Stomach (tissue), 4 donors: ENCODE measurements around the gene VPREB1.

ENCODE experiments used
- CTCF ChIP-seq, 7 experiments: fragments of 450-650 bp in 4 of 7; fragments of 200-600 bp in 3 of 7; sonication (generic) in 3 of 7; IDR thresholded peaks; one replicate each; pipeline ENCODE4 v1.5.1; 2016 to 2019; ENCODE audit warnings: antibody characterized with exemption in 7 of 7, control low read depth in 2 of 7, mild to moderate bottlenecking in 1 of 7
- EP300 ChIP-seq: sonication (generic); formaldehyde crosslinking; IDR thresholded peaks from one replicate; pipeline ENCODE4 v1.6.1; 2017; ENCODE audit warnings: antibody characterized with exemption
- POLR2A ChIP-seq, 4 donors: fragments of 450-650 bp; IDR thresholded peaks; one replicate each; pipeline ENCODE4 v1.6.1; 2016; ENCODE audit warnings: antibody characterized with exemption in 4 of 4, control low read depth in 2 of 4, mild to moderate bottlenecking in 1 of 4, moderate library complexity in 1 of 4
- POLR2AphosphoS5 ChIP-seq, 3 donors: sonication (generic); formaldehyde crosslinking; IDR thresholded peaks; one replicate each; pipeline ENCODE4 v1.6.1; 2016; ENCODE audit warnings: antibody characterized with exemption in 3 of 3

GRCh38 chr22:22201185-22201929, 43.2 kb upstream of the VPREB1 start:
- TF ChIP-seq POLR2AphosphoS5 (IDR thresholded peaks at IDR 0.05), result no peak
- TF ChIP-seq CTCF (IDR thresholded peaks at IDR 0.05), result peak in 3 of 7 experiments; percentile 18 to 61 (median 38)
- no peak for TF ChIP-seq POLR2A (IDR thresholded peaks at IDR 0.05)
- TF ChIP-seq EP300, result no peak
